ENCODE measurements around the gene EDDM3A.
"Not testable (repeated sequence)": the region's sequence is repeated elsewhere in the genome, so short reads cannot be mapped to it uniquely, and the experiment has no call there.

Gene EDDM3A

GRCh38 chr14:20745571-20746358 lies at the start of gene EDDM3A:
TSS of gene EDDM3A (plus strand) at chr14:20745887. CDS start at chr14:20747581, 1,694 bp downstream.
- no peak for DNase-seq

- no peak for DNase-seq
These were observed 48.9 kb upstream of the EDDM3A start for GRCh38 chr14:20696764-20697163.

GRCh38 chr14:20697273-20698017 lies 48.2 kb upstream of the EDDM3A start:
- peak; percentile 64 for DNase-seq

- no peak for DNase-seq
These were observed 47.7 kb upstream of the EDDM3A start for GRCh38 chr14:20698018-20698329.

- no peak for DNase-seq
These were observed 46.8 kb upstream of the EDDM3A start for GRCh38 chr14:20698934-20699333.

- DNase-seq: no peak
These were observed 45.8 kb upstream of the EDDM3A start for GRCh38 chr14:20699931-20700330.

- not testable (repeated sequence) for DNase-seq
These were observed 44.7 kb upstream of the EDDM3A start for GRCh38 chr14:20700965-20701364.

- no peak for DNase-seq
These were observed 38.9 kb upstream of the EDDM3A start for GRCh38 chr14:20706657-20707355.

GRCh38 chr14:20707622-20708021 lies 38.1 kb upstream of the EDDM3A start:
- DNase-seq: no peak

- no peak for DNase-seq
These were observed 34.4 kb upstream of the EDDM3A start for GRCh38 chr14:20711261-20711660.

- no peak for DNase-seq
These were observed 34.0 kb upstream of the EDDM3A start for GRCh38 chr14:20711685-20712084.

- no peak for DNase-seq
These were observed 32.8 kb upstream of the EDDM3A start for GRCh38 chr14:20712904-20713303.

GRCh38 chr14:20714593-20715250 lies 31.0 kb upstream of the EDDM3A start:
- no peak for DNase-seq

- no peak for DNase-seq
These were observed 25.9 kb upstream of the EDDM3A start for GRCh38 chr14:20719777-20720176.

- DNase-seq: no peak
These were observed 24.9 kb upstream of the EDDM3A start for GRCh38 chr14:20720741-20721140.

GRCh38 chr14:20722016-20722415 lies 23.7 kb upstream of the EDDM3A start:
- no peak for DNase-seq

GRCh38 chr14:20723488-20723887 lies 22.2 kb upstream of the EDDM3A start:
- no peak for DNase-seq

GRCh38 chr14:20726121-20726520 lies 19.6 kb upstream of the EDDM3A start:
- DNase-seq: not testable (repeated sequence)

GRCh38 chr14:20726531-20726930 lies 19.2 kb upstream of the EDDM3A start:
- DNase-seq: no peak

GRCh38 chr14:20730891-20731290 lies 14.8 kb upstream of the EDDM3A start:
- no peak for DNase-seq

GRCh38 chr14:20732477-20732876 lies 13.2 kb upstream of the EDDM3A start:
- no peak for DNase-seq

- DNase-seq: no peak
These were observed 12.6 kb upstream of the EDDM3A start for GRCh38 chr14:20732979-20733635.
